Upper lobe of left lung (tissue), 6 donors: ENCODE measurements around the gene ATXN7L2. TPM values are rescaled to one million over a fixed set of nuclear protein-coding genes. Genes with fewer than 3 reads are reported as not detected.

Experiments used
- ATAC-seq, 2 donors: fragments of 200-7000 bp; cut with Tn5 transposase; one replicate each; pipeline ENCODE4 v1.9.1; 2022; ENCODE audit warnings: mild to moderate bottlenecking in 2 of 2, moderate library complexity in 2 of 2; ENCODE audit not compliant: low FRiP score in 2 of 2
- DNase-seq, 2 donors: peaks; one replicate each; pipeline ENCODE4 v3.0.0-alpha.2; 2019 to 2020
- H3K27ac ChIP-seq, 4 donors: fragments of 200-600 bp; sonication (generic); one replicate each; pipeline ENCODE4 v1.5.1; 2016 to 2019
- H3K27me3 ChIP-seq, 4 donors: fragments of 200-600 bp; sonication (generic); one replicate each; pipeline ENCODE4 v1.5.1; 2017 to 2019
- H3K36me3 ChIP-seq, 4 donors: fragments of 200-600 bp; sonication (generic); one replicate each; pipeline ENCODE4 v1.5.1; 2016 to 2019
- H3K4me1 ChIP-seq, 4 donors: fragments of 200-600 bp; sonication (generic); one replicate each; pipeline ENCODE4 v1.5.1; 2018 to 2019
- H3K4me3 ChIP-seq, 4 donors: fragments of 200-600 bp; sonication (generic); one replicate each; pipeline ENCODE4 v1.5.1; 2017 to 2019; ENCODE audit warnings: mild to moderate bottlenecking in 2 of 4, moderate library complexity in 1 of 4
- H3K9me3 ChIP-seq, 4 donors: fragments of 200-600 bp; sonication (generic); one replicate each; pipeline ENCODE4 v1.5.1; 2018 to 2019
- EP300 ChIP-seq, 4 donors: sonication (generic); formaldehyde crosslinking; IDR thresholded peaks; one replicate each; pipeline ENCODE4 v1.5.1; 2017; ENCODE audit warnings: antibody characterized with exemption in 4 of 4, control low read depth in 2 of 4
- POLR2A ChIP-seq, 4 donors: fragments of 450-650 bp; IDR thresholded peaks; one replicate each; pipeline ENCODE4 v1.5.1; 2016 to 2017; ENCODE audit warnings: antibody characterized with exemption in 4 of 4, mild to moderate bottlenecking in 2 of 4
- POLR2AphosphoS5 ChIP-seq, 2 donors: sonication (generic); formaldehyde crosslinking; IDR thresholded peaks; one replicate each; pipeline ENCODE4 v1.5.1; 2017; ENCODE audit warnings: antibody characterized with exemption in 2 of 2
- WGBS, 2 donors: methylation state at CpG; one replicate each; pipeline ENCODE4 v1.1.5; 2017 to 2018; 5-methylcytosine and 5-hydroxymethylcytosine counted together
- total RNA-seq, 6 donors: library from RNA; depleted of rRNA in 4 of 6; stranded (reverse); fragments of >200 nt in 4 of 6; gene quantifications; one replicate each; pipeline versions ENCODE4 v1.1.0 to v1.2.1, GENCODE V29; 2016 to 2021
- TF ChIP-seq, protein P1 (sequence below), 6 experiments: fragments of 450-650 bp in 4 of 6; fragments of 200-600 bp in 2 of 6; sonication (generic) in 2 of 6; IDR thresholded peaks; one replicate each; pipeline ENCODE4 v1.5.1; 2016 to 2019; ENCODE audit warnings: antibody characterized with exemption in 6 of 6
- donor health status: DM: no; HTN: no; CAD: no; lungs with moderate emphysema.
- donor health status: DM: no; HTN: yes; CAD: no; lungs with severe emphysema.

Gene ATXN7L2
- total RNA-seq, 6 donors from 2014 or later: 2.3 to 19.9 (median 5.3) TPM

DNA sequence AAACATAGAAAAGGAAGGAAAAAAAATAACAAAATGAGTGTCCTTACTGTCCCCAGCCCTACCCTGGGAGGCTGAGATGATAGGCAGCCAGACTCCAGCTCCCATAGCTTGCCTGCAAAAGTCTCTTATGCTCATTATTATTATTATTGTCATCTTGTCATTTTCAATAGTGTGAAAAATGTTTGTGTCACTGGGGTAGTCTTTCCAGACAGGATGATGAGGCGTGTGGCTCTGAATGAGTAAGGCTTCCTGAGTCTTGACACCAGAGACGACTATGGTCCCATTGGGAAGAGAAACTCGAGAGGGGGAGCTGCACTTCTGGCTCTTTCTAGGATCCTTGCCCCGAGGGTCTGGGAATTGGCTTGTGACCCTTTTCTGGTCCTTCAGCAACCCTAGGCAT is 9.1 kb downstream of the ATXN7L2 start:
- TF ChIP-seq POLR2A (IDR thresholded peaks at IDR 0.05) (no peak), POLR2AphosphoS5 (IDR thresholded peaks at IDR 0.05) (no peak), EP300 (IDR thresholded peaks at IDR 0.05) (no peak)
- TF ChIP-seq, protein P1, sequence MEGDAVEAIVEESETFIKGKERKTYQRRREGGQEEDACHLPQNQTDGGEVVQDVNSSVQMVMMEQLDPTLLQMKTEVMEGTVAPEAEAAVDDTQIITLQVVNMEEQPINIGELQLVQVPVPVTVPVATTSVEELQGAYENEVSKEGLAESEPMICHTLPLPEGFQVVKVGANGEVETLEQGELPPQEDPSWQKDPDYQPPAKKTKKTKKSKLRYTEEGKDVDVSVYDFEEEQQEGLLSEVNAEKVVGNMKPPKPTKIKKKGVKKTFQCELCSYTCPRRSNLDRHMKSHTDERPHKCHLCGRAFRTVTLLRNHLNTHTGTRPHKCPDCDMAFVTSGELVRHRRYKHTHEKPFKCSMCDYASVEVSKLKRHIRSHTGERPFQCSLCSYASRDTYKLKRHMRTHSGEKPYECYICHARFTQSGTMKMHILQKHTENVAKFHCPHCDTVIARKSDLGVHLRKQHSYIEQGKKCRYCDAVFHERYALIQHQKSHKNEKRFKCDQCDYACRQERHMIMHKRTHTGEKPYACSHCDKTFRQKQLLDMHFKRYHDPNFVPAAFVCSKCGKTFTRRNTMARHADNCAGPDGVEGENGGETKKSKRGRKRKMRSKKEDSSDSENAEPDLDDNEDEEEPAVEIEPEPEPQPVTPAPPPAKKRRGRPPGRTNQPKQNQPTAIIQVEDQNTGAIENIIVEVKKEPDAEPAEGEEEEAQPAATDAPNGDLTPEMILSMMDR (IDR thresholded peaks at IDR 0.05): no peak
- ATAC-seq (no peak), DNase-seq (no peak)
- no peak overlapping the region for H3K27ac ChIP-seq
- 68 to 73% methylated on average over 4 of the region's 4 CpGs for WGBS, 2 donors
- H3K4me3 ChIP-seq: no peak overlapping the region
- peaks cover 0 to 3% (median 0%) of the 10 kb centered on the region in 4 donors for H3K27me3 ChIP-seq
- H3K36me3 ChIP-seq: peaks cover 0 to 38% (median 21%) of the 10 kb centered on the region in 4 donors
- peaks cover 15 to 26% (median 18%) of the 10 kb centered on the region in 4 donors for H3K4me1 ChIP-seq
- no peaks in the 10 kb centered on the region for H3K9me3 ChIP-seq

DNA sequence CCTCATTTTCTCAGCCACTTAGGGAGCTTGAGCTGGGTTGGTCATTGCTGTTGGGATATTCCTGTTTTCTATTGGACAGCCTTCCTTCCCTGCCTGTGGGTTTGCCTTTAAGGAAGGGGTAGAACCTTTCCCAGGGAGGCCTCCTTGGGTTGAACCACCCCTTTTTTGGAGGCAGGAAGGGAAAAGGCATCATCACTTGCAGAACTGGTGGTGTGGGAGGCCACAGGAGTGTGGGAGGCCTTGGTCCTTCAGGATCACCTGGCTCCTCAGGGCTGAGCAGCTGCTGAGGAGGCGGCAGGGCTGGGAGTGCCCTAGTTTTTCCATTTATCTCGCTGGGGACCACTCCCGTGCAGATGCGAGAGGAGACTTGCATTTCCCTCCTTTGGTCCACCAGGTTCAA is 9.5 kb downstream of the ATXN7L2 start:
- TF ChIP-seq, protein P1 (IDR thresholded peaks at IDR 0.05): no peak
- TF ChIP-seq POLR2AphosphoS5 (IDR thresholded peaks at IDR 0.05): no peak
- TF ChIP-seq EP300 (IDR thresholded peaks at IDR 0.05): no peak
- TF ChIP-seq POLR2A (IDR thresholded peaks at IDR 0.05): no peak
- no peak for ATAC-seq
- H3K9me3 ChIP-seq: no peaks in the 10 kb centered on the region
- no peak for DNase-seq
- peaks cover 0 to 3% (median 0%) of the 10 kb centered on the region in 4 donors for H3K27me3 ChIP-seq
- 70% methylated on average over 3 of the region's 4 CpGs; no CpG with 5 or more reads in 1 of the 2 donors for WGBS, 2 donors
- peak overlapping the region in 1 of 4 donors; percentile 99 for H3K4me3 ChIP-seq
- peaks cover 0 to 38% (median 24%) of the 10 kb centered on the region in 4 donors for H3K36me3 ChIP-seq
- H3K4me1 ChIP-seq: peaks cover 18 to 31% (median 18%) of the 10 kb centered on the region in 4 donors
- H3K27ac ChIP-seq: peak overlapping the region; percentile 58 to 91 (median 85)

DNA sequence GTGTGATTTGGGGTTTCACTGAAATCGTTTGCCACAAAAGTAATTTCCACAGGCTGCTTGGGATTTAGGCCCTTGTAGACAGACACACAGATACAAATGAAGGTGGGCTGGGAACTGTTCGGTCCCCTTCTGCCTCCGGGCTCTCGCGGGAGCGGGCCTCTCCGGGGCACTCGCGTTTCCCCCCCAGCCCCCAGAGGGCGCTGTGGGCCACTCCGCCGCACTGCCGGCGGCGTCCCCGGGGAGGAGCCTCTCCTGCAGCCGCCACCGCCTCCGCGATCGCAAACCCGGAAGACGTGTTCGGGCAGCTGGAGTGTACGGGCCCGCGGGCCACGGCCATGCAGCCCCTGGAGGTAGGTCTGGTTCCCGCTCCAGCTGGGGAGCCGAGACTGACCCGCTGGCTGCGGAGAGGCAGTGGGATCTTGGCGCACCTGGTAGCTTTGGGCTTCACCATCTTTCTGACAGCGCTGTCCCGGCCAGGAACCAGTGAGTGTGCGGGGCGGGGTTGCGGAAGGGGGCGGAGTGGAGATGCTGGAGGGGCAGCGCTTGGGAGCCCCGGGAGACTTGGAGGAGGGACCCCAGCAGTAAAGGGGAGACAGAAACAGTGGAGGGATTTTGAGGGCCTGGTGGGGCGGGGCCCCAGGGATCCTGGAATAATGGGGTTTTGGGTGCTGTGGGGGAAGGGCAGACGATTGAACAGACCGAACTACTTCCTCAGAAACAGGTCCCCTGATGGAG is 10.3 kb downstream of the ATXN7L2 start, which contains the start of gene CYB561D1:
CYB561D1 (plus strand) TSS at position 290 of the 735 bp plus-strand sequence; CDS start at position 336, 46 bp downstream.
- H3K27ac ChIP-seq: peak within 1 kb of the TSS; percentile 58 to 91 (median 85)
- no peak for TF ChIP-seq EP300 (IDR thresholded peaks at IDR 0.05)
- TF ChIP-seq POLR2AphosphoS5 (IDR thresholded peaks at IDR 0.05): peak; percentile 75 to 81
- peak in 3 of 4 donors; percentile 42 to 76 (median 44) for TF ChIP-seq POLR2A (IDR thresholded peaks at IDR 0.05)
- TF ChIP-seq, protein P1 (IDR thresholded peaks at IDR 0.05): peak; percentile 92 to 99 (median 96)
- DNase-seq: peak; percentile 89 to 97
- peaks cover 0 to 34% (median 23%) of the 10 kb centered on the region in 4 donors for H3K36me3 ChIP-seq
- H3K4me1 ChIP-seq: peaks cover 18 to 38% (median 20%) of the 10 kb centered on the region in 4 donors
- H3K9me3 ChIP-seq: no peaks in the 10 kb centered on the region
- peak within 1 kb of the TSS; percentile 66 to 99 (median 98) for H3K4me3 ChIP-seq
- 0% methylated on average over 21 to 36 of the region's 44 CpGs for WGBS, 2 donors
- H3K27me3 ChIP-seq: peaks cover 0 to 3% (median 0%) of the 10 kb centered on the region in 4 donors
- peak; percentile 96 to 97 for ATAC-seq

DNA sequence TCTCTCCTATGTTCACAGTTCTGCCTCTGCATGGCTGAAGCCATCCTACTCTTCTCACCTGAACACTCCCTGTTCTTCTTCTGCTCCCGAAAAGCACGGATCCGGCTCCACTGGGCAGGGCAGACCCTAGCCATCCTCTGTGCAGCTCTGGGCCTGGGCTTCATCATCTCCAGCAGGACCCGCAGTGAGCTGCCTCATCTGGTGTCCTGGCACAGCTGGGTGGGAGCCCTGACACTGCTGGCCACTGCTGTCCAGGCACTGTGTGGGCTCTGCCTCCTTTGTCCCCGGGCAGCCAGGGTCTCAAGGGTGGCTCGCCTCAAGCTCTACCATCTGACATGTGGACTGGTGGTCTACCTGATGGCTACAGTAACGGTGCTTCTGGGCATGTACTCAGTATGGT is 12.0 kb downstream of the ATXN7L2 start:
- Histone ChIP-seq H3K9me3 (no peaks in the 10 kb centered on the region), H3K36me3 (peaks cover 0 to 27% (median 20%) of the 10 kb centered on the region in 4 donors), H3K27me3 (peaks cover 0 to 3% (median 0%) of the 10 kb centered on the region in 4 donors), H3K4me1 (peaks cover 26 to 54% (median 30%) of the 10 kb centered on the region in 4 donors), H3K4me3 (no peak overlapping the region), H3K27ac (no peak overlapping the region)
- 82 to 94% methylated on average over 5 to 7 of the region's 7 CpGs for WGBS, 2 donors
- TF ChIP-seq, protein P1 (IDR thresholded peaks at IDR 0.05): no peak
- TF ChIP-seq POLR2AphosphoS5 (IDR thresholded peaks at IDR 0.05) (no peak), EP300 (IDR thresholded peaks at IDR 0.05) (no peak), POLR2A (IDR thresholded peaks at IDR 0.05) (no peak)
- DNase-seq (peak in 1 of 2 donors; percentile 48), ATAC-seq (no peak)
